Fibroblast of lung (primary cell): ENCODE measurements around the gene KLF15. TPM values are rescaled to one million over a fixed set of nuclear protein-coding genes. Genes with fewer than 3 reads are reported as not detected.
A peak's percentile ranks its signal among the peaks of the same experiment; 100 is the strongest.

Experiments
- DNase-seq, 2 donors: peaks; one replicate each; pipeline versions ENCODE4 v3.0.0 to v3.0.0-alpha.2; 2010; ENCODE audit warnings: low read depth in 2 of 2
- H2AFZ ChIP-seq: 2 replicates; pipeline ENCODE4 v1.5.1; 2012; ENCODE audit warnings: low read length, control low read depth, inconsistent platforms
- H3K27ac ChIP-seq: 2 replicates; pipeline ENCODE4 v1.5.1; 2011; ENCODE audit warnings: low read length, control low read depth; ENCODE audit not compliant: insufficient read depth
- H3K27me3 ChIP-seq: 2 replicates; pipeline ENCODE4 v1.5.1; 2011; ENCODE audit warnings: mild to moderate bottlenecking, low read length; ENCODE audit not compliant: control insufficient read depth, insufficient read depth
- H3K36me3 ChIP-seq: 2 replicates; pipeline ENCODE4 v1.5.1; 2011; ENCODE audit warnings: low read length; ENCODE audit not compliant: control insufficient read depth, insufficient read depth
- H3K4me1 ChIP-seq: 2 replicates; pipeline ENCODE4 v1.5.1; 2011; ENCODE audit warnings: low read length; ENCODE audit not compliant: control insufficient read depth, insufficient read depth; ENCODE audit errors: extremely low read depth
- H3K4me2 ChIP-seq: 2 replicates; pipeline ENCODE4 v1.5.1; 2011; ENCODE audit warnings: low read length, control low read depth; ENCODE audit not compliant: insufficient read depth; ENCODE audit errors: extremely low read depth
- H3K4me3 ChIP-seq, 4 experiments: fragments of 200-600 bp in 1 of 4; sonication (generic) in 1 of 4; replicated peaks in 1 of 4; 2 replicates each; pipeline ENCODE4 v1.5.1; 2011 to 2016; ENCODE audit warnings: low read length in 4 of 4, low read depth in 3 of 4, mild to moderate bottlenecking in 3 of 4, control low read depth in 2 of 4, inconsistent platforms in 1 of 4, mixed read lengths in 1 of 4; ENCODE audit not compliant: insufficient read depth in 1 of 4; ENCODE audit errors: control extremely low read depth in 1 of 4
- H3K79me2 ChIP-seq: 2 replicates; pipeline ENCODE4 v1.5.1; 2012; ENCODE audit warnings: mild to moderate bottlenecking, low read length, inconsistent platforms; ENCODE audit not compliant: control insufficient read depth, insufficient read depth
- H3K9ac ChIP-seq: 2 replicates; pipeline ENCODE4 v1.5.1; 2011; ENCODE audit warnings: mild to moderate bottlenecking, low read length, control low read depth; ENCODE audit not compliant: insufficient read depth
- H3K9me3 ChIP-seq: 2 replicates; pipeline ENCODE4 v1.5.1; 2012; ENCODE audit warnings: low read depth, low read length; ENCODE audit not compliant: control insufficient read depth, insufficient read depth
- H4K20me1 ChIP-seq: 2 replicates; pipeline ENCODE4 v1.5.1; 2011; ENCODE audit warnings: low read length; ENCODE audit not compliant: control insufficient read depth, insufficient read depth; ENCODE audit errors: extremely low read depth
- CTCF ChIP-seq, 2 donors: IDR thresholded peaks in 1 of 2; conservative IDR thresholded peaks in 1 of 2; 1 replicate in 1 of 2; 2 replicates in 1 of 2; pipeline ENCODE4 v1.5.1; 2011 to 2012; ENCODE audit warnings: low read length in 2 of 2, control low read depth in 1 of 2, inconsistent platforms in 1 of 2, low read depth in 1 of 2, mild to moderate bottlenecking in 1 of 2
- EZH2 ChIP-seq: IDR thresholded peaks from 2 replicates; pipeline ENCODE4 v1.5.1; 2012; ENCODE audit warnings: low read length, control low read depth, mild to moderate bottlenecking; ENCODE audit errors: missing control alignments
- polyA plus RNA-seq, 2 donors: library from polyadenylated mRNA; depleted of rRNA in 1 of 2; stranded (reverse) in 1 of 2; unstranded in 1 of 2; fragments of >200 nt; gene quantifications; 2 replicates each; pipeline ENCODE4 v1.2.1, GENCODE V29; 2011 to 2012; ENCODE audit warnings: missing spikeins in 1 of 2
- total RNA-seq: library from RNA; depleted of rRNA; stranded (reverse); fragments of >200 nt; gene quantifications from 2 replicates; pipeline ENCODE4 v1.2.1, GENCODE V29; 2014

Gene KLF15
- total and polyA plus RNA-seq, 2 donors (not counting 1 experiment from before 2014, with no cell fraction given): 0.15 to 4.1 TPM

DNA sequence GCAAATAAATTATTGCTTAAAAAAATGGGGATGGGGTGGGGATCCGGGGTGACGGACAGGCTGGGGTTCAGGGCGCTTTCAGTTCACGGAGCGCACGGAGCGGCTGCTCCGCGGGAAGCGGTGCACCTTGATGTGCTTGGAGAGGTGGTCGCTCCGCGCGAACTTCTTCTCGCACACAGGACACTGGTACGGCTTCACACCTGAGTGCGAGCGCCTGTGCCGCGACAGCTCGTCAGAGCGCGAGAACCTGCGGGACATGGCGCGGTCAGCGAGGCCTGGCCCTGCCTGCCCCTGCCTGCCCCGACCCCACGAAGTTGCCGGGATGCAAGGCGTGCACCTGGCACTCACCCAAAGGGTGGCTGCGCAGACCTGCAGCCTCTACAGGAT lies 13.6 kb downstream of the KLF15 start:
- Histone ChIP-seq H3K79me2 (no peaks in the 10 kb centered on the region), H3K27ac (no peak overlapping the region), H3K9ac (no peak overlapping the region), H3K4me2 (no peak overlapping the region), H3K9me3 (no peaks in the 10 kb centered on the region), H3K4me1 (no peaks in the 10 kb centered on the region), H4K20me1 (no peaks in the 10 kb centered on the region), H2AFZ (no peak overlapping the region), H3K4me3 (no peak overlapping the region), H3K36me3 (no peaks in the 10 kb centered on the region), H3K27me3 (peaks cover 7% of the 10 kb centered on the region)
- no peak for TF ChIP-seq EZH2
- no peak for TF ChIP-seq CTCF (conservative IDR thresholded peaks at IDR 0.05 in 1 of 2, IDR thresholded peaks at IDR 0.05 in 1 of 2; ENCODE audit: low read depth in 1 of 2, low read length in 2 of 2)
- no peak for DNase-seq

DNA sequence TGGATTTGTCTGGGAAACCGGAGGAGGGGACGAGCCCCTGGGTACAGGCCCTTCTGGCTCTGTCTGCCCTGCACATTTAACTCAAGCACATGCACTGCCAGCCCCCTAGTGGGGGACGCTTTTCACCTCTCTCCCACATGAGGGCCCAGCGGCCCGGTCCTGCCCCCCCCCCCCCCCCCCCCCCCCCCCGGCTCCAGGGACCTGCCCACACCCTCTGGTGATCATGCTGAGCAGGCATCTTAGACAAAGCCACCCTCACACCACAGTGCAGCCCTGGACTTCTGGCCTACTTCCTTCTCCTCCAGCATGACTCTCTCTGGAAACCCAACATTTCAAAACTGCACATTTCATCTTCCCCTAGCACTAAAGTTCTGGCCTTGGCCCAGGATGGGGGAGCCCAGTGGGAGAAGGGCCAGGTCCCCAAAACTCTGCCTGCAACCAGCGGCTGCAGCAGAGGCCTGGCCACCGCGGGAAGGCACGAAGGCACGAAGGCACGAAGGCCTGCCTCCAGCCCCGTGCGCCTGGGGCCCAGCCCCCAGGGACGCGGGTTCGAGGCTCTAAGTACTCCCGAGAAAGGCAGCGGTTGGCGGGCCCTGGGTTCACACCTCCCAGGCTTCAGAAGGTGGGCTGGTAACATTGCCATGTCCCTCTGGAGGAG lies 14.1 kb downstream of the KLF15 start:
- H3K9ac ChIP-seq: no peak overlapping the region
- TF ChIP-seq CTCF (conservative IDR thresholded peaks at IDR 0.05 in 1 of 2, IDR thresholded peaks at IDR 0.05 in 1 of 2; ENCODE audit: low read depth in 1 of 2, low read length in 2 of 2): no peak
- no peak for TF ChIP-seq EZH2
- no peak overlapping the region for H3K4me2 ChIP-seq
- H3K36me3 ChIP-seq: no peaks in the 10 kb centered on the region
- peaks cover 8% of the 10 kb centered on the region for H3K27me3 ChIP-seq
- no peak overlapping the region for H3K4me3 ChIP-seq
- no peaks in the 10 kb centered on the region for H4K20me1 ChIP-seq
- H3K27ac ChIP-seq: no peak overlapping the region
- no peak overlapping the region for H2AFZ ChIP-seq
- H3K79me2 ChIP-seq: no peaks in the 10 kb centered on the region
- H3K9me3 ChIP-seq: no peaks in the 10 kb centered on the region
- peak in 1 of 2 donors; percentile 59 for DNase-seq
- H3K4me1 ChIP-seq: no peaks in the 10 kb centered on the region

DNA sequence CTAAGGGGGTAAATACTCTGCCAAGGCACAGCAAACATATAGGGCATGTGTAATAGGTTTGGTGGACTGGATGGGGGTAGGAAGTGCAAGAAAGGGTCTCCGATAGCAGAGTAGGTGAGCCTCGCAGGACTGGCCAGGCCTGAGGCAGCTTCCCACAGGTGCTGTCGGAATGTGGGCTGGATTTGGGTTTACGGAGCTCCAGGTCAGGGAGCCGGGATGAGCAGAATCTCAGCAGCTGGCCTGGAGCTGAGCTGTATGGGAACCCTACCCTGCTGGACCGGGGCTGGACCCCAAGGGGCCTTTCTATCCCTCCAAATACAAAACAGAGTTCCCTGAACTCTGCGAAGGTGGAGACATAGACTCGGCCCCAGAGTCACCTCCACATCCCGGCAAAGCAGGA lies 15.0 kb downstream of the KLF15 start:
- Histone ChIP-seq H3K4me1 (no peaks in the 10 kb centered on the region), H2AFZ (no peak overlapping the region), H3K4me2 (no peak overlapping the region), H3K27ac (no peak overlapping the region), H3K27me3 (peaks cover 8% of the 10 kb centered on the region), H3K4me3 (no peak overlapping the region), H4K20me1 (no peaks in the 10 kb centered on the region), H3K9ac (no peak overlapping the region), H3K36me3 (no peaks in the 10 kb centered on the region), H3K9me3 (no peaks in the 10 kb centered on the region), H3K79me2 (no peaks in the 10 kb centered on the region)
- DNase-seq: no peak
- no peak for TF ChIP-seq EZH2
- TF ChIP-seq CTCF (conservative IDR thresholded peaks at IDR 0.05 in 1 of 2, IDR thresholded peaks at IDR 0.05 in 1 of 2; ENCODE audit: low read depth in 1 of 2, low read length in 2 of 2): no peak
